Right ventricle myocardium inferior (tissue), 1 donor: ENCODE data around the gene MRPL33. TPM values are rescaled to one million over a fixed set of nuclear protein-coding genes. Genes with fewer than 3 reads are reported as not detected.
A peak's percentile ranks its signal among the peaks of the same experiment; 100 is the strongest.
"Not testable (repeated sequence)": the region's sequence is repeated elsewhere in the genome, so short reads cannot be mapped to it uniquely, and the experiment has no call there.

Source experiments
- ATAC-seq: fragments of 200-7000 bp; cut with Tn5 transposase; one replicate; pipeline ENCODE4 v1.9.1; 2020; ENCODE audit warnings: mild to moderate bottlenecking, moderate library complexity
- DNase-seq: peaks from one replicate; pipeline ENCODE4 v3.0.0; 2021; ENCODE audit errors: missing footprints
- intact Hi-C: fragments of 100-400 bp; cut with DNase I; formaldehyde crosslinking; loops from one replicate; pipeline ENCODE4 v1.11.0; 2022
- total RNA-seq: library from RNA; stranded (reverse); fragmentation: NEBNext Ultra II Directional; extraction: Animal tissue kit (Norgen Biotek cat#: 25700); gene quantifications from one replicate; pipeline ENCODE4 v1.2.1, GENCODE V29; 2021
- donor health status: DM: no; HTN: yes; CAD: no; lungs with severe emphysema.

Gene MRPL33
- total RNA-seq, 1 donor from 2014 or later: 360 TPM

DNA sequence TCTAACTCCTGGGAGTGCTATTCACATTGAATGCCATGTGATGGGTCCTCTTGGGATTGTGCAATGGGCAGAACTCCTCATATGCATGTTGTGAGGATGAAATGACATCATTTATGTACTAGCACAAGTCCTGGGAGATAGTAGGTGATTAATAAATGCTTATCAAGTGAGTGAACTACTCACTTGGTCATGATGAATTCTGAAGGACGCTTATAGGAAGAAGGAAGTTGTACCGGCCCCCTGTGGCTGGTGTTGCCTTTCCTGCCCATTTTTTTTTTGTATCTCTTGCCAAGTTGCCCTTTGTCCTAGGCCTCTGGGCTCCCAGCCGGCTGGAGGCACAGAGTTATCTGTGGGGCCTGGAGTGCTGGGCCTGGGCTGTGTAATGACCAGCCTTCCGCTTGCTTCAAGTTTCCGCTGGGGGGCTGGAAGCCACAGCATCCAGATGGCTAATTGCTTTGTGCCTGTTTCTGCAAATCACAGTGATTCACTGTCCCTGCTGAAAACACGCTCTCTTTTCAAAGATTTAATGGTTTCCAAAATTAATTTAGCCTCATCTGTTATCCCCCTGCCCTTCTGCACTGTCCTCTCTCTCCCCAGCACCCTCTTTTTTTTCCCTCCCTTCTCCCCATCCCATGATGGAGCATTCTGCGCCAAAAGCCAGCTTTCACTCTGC lies 33.7 kb upstream of the MRPL33 start:
- intact Hi-C loops: no loop called here
- ATAC-seq: no peak
- DNase-seq: no peak

DNA sequence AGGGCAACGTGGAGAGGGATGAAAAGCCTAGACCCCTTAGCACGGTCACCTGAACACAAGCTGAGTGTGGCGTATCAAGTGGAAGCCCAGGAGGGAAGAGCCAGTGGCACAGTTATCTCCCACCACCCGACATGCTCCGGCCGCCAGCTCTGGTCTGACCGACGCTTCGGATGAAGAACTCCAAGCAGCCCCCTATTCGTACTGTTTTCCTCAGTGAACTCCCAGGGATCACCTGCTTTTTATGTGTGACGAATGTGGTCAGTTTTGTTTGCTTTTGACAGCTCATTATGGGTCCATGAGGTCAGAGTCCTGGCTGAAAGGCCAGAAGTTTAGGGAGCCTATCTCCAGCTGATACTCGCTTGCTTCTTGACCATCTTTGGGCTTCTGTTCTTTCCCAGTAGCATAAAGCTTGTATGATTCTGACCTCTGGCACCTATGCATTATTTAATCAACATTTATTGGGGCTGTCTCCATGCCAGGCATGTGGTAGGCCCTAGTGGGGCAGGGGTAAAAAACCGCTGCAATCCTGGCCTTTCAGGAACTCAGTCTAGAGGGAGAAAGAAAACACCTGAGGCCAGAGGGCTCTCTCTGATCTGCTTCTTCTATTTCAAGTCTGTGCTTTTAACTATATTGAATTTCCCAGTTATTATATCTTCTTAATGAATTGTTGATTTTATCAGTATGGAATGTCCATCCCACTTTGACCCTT lies 33.0 kb upstream of the MRPL33 start:
- DNase-seq (no peak), ATAC-seq (no peak)
- intact Hi-C loops: no loop called here

DNA sequence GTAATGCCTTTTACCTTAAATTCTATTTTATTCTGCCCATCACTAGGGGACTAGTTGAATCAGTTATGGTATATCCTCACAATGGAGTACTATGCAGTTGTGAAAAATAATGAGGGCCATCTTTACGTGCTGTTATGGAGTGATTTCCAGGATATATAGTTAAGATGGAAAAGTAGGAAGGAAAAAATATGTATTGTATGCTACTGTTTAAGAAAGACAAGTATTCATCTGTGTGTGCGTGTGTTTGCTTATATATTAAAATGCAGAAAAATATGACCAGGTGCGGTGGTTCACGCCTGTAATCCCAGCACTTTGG lies 32.5 kb upstream of the MRPL33 start:
- intact Hi-C loops: no loop called here
- no peak for DNase-seq
- ATAC-seq: no peak

DNA sequence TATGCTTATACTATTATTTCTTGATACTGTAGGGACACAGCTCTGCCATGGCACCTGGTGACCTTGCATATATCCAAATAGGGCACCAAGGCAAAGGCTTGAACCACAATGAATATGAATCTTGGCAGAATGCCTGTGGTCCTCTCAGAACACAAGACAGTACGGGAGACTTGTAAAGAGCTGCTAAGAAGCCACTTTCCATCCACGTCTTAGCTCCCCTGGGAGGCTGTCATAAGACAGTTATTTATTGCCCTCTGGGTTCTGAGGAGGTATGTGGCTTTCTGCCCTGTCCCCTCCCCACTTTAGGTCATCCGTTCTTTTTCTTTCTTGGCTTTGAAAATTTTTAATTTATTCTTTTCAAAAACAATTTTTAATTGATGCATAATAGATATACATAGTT lies 29.8 kb upstream of the MRPL33 start:
- intact Hi-C loops: no loop called here
- DNase-seq: no peak
- no peak for ATAC-seq

DNA sequence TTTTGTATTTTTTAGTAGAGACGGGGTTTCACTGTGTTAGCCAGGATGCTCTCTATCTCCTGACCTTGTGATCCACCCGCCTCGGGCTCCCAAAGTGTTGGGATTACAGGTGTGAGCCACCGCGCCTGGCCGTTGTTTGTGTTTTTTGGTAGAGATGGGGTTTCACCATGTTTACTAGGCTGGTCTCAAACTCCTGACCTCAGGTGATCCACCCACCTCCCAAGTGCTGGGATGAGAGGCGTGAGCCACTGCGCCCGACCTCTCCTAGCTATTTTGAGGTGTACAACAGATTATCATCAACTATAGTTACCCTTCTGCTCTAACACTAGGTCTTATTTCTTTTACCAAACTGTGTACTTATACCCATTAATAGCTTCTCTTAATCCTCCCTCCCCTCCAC lies 28.9 kb upstream of the MRPL33 start:
- DNase-seq (no peak), ATAC-seq (no peak)
- intact Hi-C loops: no loop called here

DNA sequence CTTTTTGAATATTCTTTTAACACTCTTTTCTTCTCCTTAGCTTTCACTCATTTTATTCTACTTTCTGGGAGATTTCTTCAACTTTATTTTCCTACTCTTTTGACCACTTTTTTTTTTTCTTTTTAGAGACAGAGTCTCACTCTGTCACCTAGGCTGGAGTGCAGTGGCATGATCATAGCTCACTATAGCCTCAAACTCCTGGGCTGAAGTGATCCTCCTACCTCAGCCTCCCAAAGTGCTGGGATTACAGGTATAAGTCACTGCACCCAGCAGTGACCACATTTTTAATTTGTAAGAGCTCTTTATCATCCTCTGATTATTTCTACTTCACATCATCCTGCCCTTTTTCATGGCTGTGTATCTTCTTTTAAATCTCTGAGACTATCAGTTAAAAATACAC lies 26.0 kb upstream of the MRPL33 start:
- intact Hi-C loops, DNase-seq, ATAC-seq: not testable (repeated sequence)

DNA sequence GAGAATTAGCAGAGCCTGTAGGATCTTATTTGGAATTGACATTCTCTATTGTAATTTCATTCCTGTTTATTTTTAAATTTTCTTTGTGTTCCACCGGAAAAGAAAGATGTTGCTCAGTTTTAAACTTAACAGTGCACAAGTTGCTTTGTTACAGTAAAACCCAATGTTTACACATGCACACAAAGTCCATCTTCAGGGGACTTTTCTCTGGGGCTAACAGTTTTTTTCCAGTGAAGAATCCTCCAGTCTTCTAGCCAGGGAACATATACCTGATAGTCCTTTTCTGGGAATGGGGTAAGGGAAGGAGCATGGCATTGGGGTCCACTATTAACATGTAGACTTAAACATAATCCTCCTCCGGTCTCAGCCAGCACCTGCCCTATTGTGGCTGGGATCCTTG lies 25.2 kb upstream of the MRPL33 start:
- no peak for ATAC-seq
- no peak for DNase-seq
- intact Hi-C loops: no loop called here

DNA sequence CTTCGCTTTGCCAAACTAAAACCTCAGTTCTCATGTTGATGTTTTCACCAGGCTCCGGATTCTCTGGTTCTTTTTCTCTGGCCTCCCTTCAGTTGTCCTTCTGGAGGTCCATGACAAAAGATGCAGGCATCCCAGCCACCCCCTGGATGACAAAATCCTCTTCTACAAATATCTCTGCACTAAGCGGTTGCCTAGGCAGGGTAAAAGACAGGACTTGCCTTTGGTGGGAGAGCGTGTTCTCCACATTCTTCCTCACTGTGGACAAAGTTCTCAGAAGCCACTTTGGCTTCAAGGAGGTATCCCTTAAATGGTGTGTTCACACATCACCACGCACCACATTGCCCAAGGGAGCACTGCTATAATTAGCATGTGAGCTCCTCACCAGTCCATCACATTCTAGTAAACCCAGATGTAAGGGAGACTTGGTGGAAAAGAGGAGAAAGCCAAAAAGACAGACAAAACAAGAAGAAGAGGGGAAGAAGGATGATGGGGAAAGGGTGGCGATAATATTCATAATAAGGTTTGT lies 23.6 kb upstream of the MRPL33 start:
- ATAC-seq: peak; percentile 57
- intact Hi-C loops: no loop called here

DNA sequence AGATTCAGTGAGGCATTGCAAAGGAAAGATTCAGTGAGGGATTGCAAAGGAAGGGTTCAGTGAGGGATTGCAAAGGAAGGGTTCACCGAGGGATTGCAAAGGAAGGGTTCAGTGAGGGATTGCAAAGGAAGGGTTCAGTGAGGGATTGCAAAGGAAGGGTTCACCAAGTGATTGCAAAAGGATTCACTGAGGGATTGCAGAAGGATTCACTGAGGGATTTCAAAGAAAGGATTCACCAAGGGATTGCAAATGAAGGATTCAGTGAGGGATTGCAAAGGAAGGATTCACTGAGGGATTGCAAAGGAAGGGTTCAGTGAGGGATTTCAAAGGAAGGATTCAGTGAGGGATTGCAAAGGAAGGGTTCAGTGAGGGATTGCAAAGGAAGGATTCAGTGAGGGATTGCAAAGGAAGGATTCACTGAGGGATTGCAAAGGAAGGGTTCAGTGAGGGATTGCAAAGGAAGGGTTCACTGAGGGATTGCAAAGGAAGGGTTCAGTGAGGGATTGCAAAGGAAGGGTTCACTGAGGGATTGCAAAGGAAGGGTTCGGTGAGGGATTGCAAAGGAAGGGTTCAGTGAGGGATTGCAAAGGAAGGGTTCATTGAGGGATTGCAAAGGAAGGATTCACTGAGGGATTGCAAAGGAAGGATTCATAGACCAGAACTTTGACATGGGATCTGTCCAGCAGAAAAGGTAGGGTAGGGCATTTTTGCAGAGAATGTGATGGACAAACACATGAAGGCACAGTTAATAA lies 22.5 kb upstream of the MRPL33 start:
- ATAC-seq, DNase-seq, intact Hi-C loops: not testable (repeated sequence)

More for the DNA sequence above, 23.6 kb upstream of the MRPL33 start:
- DNase-seq: no peak

DNA sequence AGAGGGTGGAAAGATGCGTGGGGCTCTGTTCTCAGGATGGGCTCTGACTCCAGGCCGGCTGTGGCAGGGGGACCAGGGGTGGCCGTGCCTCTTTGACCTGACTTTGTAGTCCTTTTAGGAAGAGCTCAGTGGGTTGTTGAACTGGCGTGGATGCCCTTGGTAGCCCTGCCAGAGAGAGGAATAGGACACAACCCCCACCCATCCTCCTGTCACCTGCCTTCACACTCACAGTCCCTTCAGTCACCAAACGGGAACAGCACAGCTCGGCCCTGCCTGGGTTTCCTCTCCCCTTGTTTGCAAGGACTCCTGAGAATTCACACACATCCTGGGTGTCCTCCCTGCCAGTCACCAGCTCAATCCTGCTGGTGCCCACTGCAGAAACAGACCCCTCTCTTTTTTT lies 20.1 kb upstream of the MRPL33 start:
- ATAC-seq: no peak
- intact Hi-C loops: loop anchor here (5.0 kb wide), 1 partner anchor 701 kb away; no protein-coding TSS in a partner anchor

DNA sequence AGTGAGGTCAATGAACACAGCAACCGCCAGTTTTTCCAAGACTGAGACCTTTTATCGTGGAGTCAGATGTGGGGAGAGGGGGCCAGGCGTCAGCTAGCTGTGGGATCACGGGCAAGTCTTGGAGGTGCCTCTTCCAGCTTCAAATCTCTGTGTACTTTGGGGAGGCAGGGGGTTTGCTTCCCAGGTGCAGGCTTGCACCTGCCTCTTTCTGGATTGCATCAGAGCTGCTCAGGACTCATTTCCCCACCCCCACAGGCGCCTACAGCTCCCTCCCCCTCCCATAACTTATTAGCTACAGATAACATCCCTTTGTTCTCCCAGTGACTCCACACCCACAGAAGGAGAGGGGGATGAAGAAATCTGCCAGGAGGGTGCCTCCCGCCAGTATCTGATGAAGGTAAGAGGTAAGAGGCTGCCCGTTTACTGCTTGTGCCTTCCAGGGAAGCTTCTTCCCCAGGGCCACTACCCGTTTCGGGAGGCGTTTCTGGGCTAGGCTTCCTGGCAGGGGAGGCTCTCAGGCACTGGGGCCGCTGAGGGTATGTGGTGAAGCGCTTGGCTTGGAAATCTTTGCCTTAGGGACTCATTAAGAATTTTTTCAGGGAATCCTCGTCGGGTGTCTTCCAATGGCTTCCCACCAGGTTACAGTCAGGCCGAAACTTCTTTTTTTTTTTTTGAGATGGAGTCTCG lies 18.8 kb upstream of the MRPL33 start:
- no peak for DNase-seq
- intact Hi-C loops: loop anchor here (5.0 kb wide), 1 partner anchor 700 kb away; no protein-coding TSS in a partner anchor

More for the DNA sequence above, 20.1 kb upstream of the MRPL33 start:
- DNase-seq: no peak

DNA sequence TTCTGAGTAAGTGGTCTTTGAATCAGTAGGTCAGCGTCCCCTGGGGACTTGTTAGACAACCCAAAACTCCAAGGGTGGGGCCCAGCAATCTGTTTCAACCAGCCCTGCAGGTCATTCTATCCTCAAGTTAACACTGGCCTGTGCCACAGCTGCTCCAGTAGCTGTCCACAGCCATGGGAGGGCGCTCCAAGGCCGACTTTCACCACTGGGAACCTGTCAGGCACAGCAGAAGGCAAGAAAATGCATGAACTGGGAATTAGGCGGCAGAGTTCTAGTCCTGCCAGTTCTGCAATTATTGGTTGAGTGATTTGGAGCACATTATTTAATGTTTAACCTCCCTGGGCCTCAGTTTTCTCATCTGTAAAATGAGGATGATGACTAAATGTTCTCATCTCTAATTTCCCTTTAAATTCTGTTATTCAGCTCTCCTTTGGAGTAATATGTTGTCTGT lies 17.4 kb upstream of the MRPL33 start:
- peak; percentile 82 for ATAC-seq
- DNase-seq: peak; percentile 91
- intact Hi-C loops: loop anchor here (5.0 kb wide), 1 partner anchor 698 kb away; no protein-coding TSS in a partner anchor

More for the DNA sequence above, 18.8 kb upstream of the MRPL33 start:
- no peak for ATAC-seq

DNA sequence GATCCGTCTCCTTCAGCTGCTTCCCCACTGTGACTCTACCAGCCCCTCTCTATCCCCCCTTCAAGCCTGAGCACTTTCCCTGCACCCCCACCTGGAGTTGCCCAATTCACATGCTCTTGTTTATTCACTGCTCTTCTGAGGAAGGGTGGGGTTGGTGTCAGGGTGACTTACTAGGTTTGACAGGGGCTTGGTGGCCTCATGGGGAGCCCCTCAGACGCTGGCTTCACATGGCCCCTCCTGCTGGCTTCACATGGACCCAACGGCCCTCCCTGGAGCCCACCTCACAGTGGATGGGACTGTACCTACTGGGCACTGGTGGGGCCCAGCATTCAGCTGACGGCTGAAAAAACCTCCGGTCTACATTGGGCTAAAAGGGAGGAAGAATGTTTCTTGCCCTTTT lies 16.7 kb upstream of the MRPL33 start:
- ATAC-seq (no peak), DNase-seq (no peak)
- intact Hi-C loops: loop anchor here (5.0 kb wide), 1 partner anchor 697 kb away; no protein-coding TSS in a partner anchor

DNA sequence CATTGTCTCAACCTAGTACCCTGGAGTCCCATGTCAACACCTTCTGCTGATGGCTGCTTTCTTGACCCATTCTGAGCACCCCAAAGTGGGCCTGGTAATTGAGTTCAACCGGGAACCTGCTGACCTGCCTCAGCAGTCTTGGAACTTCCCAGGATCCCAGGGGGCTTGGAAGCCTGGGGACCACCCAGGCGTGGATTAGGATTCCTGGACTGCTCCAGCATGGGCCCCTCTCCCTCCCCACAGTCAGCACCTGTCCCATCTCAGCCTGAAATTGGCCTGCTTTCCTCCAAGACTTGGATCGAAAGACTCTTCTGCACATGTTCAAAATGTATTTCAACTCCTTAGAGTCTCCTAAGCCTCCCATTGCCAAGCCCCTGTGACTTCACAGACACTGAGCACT lies 15.4 kb upstream of the MRPL33 start:
- DNase-seq (no peak), ATAC-seq (no peak)
- intact Hi-C loops: no loop called here

DNA sequence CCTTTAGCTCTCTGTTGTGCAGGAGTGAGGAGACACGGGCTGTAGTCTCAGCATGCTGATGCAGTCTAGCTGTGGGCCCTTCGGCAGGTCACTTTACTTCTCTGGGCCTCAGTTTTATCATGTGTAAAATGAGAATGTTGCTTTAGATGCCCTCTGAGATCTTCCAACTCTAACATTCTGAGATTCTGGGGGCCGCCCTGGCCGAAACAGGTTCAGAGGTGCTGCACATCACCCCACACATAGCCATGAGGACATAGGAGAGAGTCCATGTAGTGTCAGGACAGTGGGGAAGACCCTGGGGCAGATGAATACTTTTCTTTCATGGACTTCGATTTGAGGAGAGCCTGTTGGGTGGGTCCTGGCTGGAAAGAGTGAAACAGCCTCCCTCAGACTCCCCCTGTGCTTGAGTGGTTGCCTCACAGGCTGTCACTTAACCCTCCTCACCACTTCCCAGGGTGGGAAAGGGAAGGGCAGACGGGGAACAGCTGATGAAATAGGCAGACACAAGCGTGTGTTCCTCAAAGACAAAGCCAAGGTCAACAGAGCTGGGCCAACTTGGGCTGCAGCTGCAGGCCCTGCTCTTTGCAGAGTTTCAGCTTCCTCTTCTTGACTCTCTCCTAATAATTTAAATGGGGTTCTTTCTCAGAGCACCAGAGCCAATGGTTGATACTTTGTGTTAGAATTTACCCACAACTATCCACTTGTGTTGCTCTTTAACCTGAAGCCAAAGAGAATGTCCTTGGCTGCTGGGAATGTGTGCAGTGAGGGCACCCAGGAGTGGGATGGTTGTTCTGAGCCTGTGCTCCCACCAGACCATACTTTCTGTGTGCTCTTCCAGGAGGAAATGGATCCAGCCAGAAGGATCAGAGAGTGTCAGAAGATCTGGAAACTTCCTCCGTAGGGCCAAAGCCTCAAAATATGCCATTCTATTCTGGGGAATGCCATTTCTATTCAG lies 14.7 kb upstream of the MRPL33 start:
- peak; percentile 77 for DNase-seq
- intact Hi-C loops: no loop called here
- ATAC-seq: peak; percentile 72

DNA sequence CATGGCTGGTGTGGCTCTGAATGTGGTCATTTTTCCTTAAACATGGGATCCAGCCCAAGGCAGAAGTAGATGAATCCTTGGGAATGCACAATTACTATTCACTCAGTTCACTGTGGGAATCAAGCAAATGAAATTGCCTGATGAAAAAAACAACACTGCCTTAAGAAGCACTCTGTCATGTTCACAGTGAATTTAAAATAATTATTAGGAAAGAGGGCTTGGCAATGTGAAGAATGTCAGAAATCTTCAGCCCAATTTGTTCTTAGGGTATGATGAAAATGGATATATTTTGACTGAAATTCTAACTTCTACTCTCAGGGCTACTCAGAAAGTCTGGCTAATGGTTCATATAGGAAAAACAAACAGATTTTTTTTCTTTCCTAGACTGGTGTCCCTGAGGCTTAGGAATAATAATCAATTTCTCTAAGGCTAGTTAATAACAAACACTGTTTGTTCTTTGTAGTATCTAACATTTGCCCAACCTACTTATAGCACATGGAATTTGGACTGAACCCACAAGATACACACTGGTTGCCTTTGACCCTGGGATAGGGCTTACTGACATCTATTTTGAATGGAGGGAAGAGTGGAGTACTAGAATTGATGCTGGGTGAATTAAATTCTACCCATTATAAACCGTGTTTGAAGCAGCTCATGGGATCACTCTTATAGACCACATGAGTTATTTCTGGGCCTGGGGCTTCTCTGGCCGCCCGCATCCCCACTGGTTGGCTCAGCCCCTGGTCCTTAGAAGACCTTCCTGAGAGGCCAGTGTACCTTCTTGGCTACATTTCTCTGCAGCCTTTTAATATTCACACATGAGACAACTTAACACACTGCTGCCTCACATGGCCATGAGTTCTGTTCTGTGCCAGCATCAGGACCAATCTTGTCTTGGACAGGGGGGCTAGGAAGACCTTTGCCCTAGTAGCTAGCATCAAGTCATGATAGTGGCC lies 8.3 kb upstream of the MRPL33 start:
- no peak for DNase-seq
- intact Hi-C loops: no loop called here
- ATAC-seq: no peak

DNA sequence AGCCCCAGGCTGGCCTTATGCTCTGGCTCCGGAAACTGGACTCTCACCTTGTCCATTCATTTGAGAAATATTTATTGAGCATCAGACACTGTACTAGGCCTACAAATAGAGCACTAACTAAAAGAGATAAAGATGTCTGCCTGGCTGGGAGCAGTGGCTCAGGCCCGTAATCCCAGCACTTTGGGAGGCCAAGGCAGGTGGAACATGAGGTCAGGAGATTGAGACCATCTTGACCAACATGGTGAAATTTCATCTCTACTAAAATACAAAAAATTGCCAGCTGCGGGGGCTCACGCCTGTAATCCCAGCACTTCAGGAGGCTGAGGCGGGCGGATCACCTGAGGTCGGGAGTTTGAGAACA lies 7.6 kb upstream of the MRPL33 start:
- intact Hi-C loops: no loop called here
- no peak for ATAC-seq
- no peak for DNase-seq
